ENCODE data around the gene GPBAR1. TPM values are rescaled to one million over a fixed set of nuclear protein-coding genes. Genes with fewer than 3 reads are reported as not detected.

The GPBAR1 gene
- total and polyA plus RNA-seq, 9 of the 15 experiments (the other 6 are each of a cell fraction or from before 2014, with no cell fraction given) = not detected

DNA sequence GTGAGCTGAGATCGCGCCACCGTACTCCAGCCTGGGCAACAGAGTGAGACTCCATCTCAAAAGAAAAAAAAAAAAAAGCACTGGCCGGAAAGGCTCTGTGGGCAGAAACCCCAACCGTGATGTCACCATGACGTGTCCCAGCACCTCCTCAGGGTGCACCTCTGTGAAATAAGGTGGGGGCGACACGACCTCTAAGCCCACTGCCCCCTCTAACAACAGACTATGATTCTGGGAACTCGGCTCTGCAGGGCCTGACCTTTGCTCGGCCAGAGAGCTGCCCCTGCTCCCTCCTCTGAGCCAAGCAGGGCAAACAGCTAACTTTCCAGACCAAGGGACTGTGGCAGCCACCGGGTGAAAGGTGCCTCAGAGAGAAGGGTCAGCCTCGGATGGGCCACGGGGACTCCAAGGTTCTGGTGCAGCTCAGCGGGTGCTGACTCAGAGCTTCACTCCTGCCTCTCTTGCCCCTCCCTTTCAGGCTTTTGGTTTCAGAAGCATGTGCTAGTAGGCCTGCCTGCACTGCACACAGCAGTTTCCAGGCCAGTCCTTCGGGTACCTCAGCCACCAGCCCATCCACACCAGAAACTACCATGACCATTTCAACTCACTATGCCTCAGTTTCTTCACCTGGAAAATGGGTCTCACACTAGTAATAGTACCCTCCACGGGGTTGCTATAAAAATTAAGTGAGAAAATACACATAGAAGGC is 23.4 kb downstream of the GPBAR1 start (continued):
- TF ChIP-seq, protein P1, sequence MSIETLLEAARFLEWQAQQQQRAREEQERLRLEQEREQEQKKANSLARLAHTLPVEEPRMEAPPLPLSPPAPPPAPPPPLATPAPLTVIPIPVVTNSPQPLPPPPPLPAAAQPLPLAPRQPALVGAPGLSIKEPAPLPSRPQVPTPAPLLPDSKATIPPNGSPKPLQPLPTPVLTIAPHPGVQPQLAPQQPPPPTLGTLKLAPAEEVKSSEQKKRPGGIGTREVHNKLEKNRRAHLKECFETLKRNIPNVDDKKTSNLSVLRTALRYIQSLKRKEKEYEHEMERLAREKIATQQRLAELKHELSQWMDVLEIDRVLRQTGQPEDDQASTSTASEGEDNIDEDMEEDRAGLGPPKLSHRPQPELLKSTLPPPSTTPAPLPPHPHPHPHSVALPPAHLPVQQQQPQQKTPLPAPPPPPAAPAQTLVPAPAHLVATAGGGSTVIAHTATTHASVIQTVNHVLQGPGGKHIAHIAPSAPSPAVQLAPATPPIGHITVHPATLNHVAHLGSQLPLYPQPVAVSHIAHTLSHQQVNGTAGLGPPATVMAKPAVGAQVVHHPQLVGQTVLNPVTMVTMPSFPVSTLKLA (conservative IDR thresholded peaks at IDR 0.05) = peak in 1 of 2 experiments; percentile 42; a peak in 1 of 4 replicates
- TF ChIP-seq, protein P2, sequence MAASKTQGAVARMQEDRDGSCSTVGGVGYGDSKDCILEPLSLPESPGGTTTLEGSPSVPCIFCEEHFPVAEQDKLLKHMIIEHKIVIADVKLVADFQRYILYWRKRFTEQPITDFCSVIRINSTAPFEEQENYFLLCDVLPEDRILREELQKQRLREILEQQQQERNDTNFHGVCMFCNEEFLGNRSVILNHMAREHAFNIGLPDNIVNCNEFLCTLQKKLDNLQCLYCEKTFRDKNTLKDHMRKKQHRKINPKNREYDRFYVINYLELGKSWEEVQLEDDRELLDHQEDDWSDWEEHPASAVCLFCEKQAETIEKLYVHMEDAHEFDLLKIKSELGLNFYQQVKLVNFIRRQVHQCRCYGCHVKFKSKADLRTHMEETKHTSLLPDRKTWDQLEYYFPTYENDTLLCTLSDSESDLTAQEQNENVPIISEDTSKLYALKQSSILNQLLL (CRISPR knock-in tag; IDR thresholded peaks at IDR 0.05; ENCODE audit: borderline replicate concordance) = no peak
- peak; percentile 66 for TF ChIP-seq MYC (IDR thresholded peaks at IDR 0.05; ENCODE audit: low read depth, low read length)
- TF ChIP-seq MYC (CRISPR knock-in tag; IDR thresholded peaks at IDR 0.05; ENCODE audit: borderline replicate concordance, low read depth) = no peak
- peak; percentile 22 to 86; a peak in 2 of 4 replicates for TF ChIP-seq MAZ (CRISPR knock-in tag; conservative IDR thresholded peaks at IDR 0.05 in 1 of 2, IDR thresholded peaks at IDR 0.05 in 1 of 2)
- TF ChIP-seq ZNF551 (CRISPR knock-in tag; IDR thresholded peaks at IDR 0.05) = no peak
- TF ChIP-seq ZNF589 (CRISPR knock-in tag; IDR thresholded peaks at IDR 0.05; ENCODE audit: low read depth) = no peak
- TF ChIP-seq, protein P3, sequence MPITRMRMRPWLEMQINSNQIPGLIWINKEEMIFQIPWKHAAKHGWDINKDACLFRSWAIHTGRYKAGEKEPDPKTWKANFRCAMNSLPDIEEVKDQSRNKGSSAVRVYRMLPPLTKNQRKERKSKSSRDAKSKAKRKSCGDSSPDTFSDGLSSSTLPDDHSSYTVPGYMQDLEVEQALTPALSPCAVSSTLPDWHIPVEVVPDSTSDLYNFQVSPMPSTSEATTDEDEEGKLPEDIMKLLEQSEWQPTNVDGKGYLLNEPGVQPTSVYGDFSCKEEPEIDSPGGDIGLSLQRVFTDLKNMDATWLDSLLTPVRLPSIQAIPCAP (CRISPR knock-in tag; IDR thresholded peaks at IDR 0.05; ENCODE audit: borderline replicate concordance) = no peak
- no peak for TF ChIP-seq GTF2A2 (tag; IDR thresholded peaks at IDR 0.05)
- TF ChIP-seq, protein P4, sequence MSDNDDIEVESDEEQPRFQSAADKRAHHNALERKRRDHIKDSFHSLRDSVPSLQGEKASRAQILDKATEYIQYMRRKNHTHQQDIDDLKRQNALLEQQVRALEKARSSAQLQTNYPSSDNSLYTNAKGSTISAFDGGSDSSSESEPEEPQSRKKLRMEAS (CRISPR knock-in tag; IDR thresholded peaks at IDR 0.05) = peak; percentile 66
- no peak for TF ChIP-seq SP2 (IDR thresholded peaks at IDR 0.05; ENCODE audit: extremely low read depth, low read depth, low read length, poor library complexity, severe bottlenecking)
- TF ChIP-seq, protein P5, sequence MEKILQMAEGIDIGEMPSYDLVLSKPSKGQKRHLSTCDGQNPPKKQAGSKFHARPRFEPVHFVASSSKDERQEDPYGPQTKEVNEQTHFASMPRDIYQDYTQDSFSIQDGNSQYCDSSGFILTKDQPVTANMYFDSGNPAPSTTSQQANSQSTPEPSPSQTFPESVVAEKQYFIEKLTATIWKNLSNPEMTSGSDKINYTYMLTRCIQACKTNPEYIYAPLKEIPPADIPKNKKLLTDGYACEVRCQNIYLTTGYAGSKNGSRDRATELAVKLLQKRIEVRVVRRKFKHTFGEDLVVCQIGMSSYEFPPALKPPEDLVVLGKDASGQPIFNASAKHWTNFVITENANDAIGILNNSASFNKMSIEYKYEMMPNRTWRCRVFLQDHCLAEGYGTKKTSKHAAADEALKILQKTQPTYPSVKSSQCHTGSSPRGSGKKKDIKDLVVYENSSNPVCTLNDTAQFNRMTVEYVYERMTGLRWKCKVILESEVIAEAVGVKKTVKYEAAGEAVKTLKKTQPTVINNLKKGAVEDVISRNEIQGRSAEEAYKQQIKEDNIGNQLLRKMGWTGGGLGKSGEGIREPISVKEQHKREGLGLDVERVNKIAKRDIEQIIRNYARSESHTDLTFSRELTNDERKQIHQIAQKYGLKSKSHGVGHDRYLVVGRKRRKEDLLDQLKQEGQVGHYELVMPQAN (IDR thresholded peaks at IDR 0.05; ENCODE audit: borderline replicate concordance) = no peak
- TF ChIP-seq ZC3H4 (CRISPR knock-in tag; IDR thresholded peaks at IDR 0.05; ENCODE audit: borderline replicate concordance) = no peak
- no peak for TF ChIP-seq ZNF436 (CRISPR knock-in tag; IDR thresholded peaks at IDR 0.05)
- TF ChIP-seq ERF (CRISPR knock-in tag; IDR thresholded peaks at IDR 0.05) = no peak
- TF ChIP-seq RBM22 (IDR thresholded peaks at IDR 0.05; ENCODE audit: low read depth, low read length, poor library complexity, severe bottlenecking) = no peak
- peak; percentile 53; the same call in 1 of the 2 replicates for TF ChIP-seq JUND (IDR thresholded peaks at IDR 0.05; ENCODE audit: borderline replicate concordance, low read depth, low read length)
- TF ChIP-seq JUND (tag; IDR thresholded peaks at IDR 0.05; ENCODE audit: borderline replicate concordance, low read depth, low read length) = peak; percentile 12; the same call in 1 of the 3 replicates
- TF ChIP-seq TRIM24 (IDR thresholded peaks at IDR 0.05) = no peak
- TF ChIP-seq FOSL1 (tag; conservative IDR thresholded peaks at IDR 0.05) = peak; percentile 57
- peak; percentile 47 for TF ChIP-seq RBM25 (IDR thresholded peaks at IDR 0.05; ENCODE audit: low read depth, low read length, severe bottlenecking)

Measured in K562 (cell line).